ENCODE data around the gene CDH8. TPM values are rescaled to one million over a fixed set of nuclear protein-coding genes. Genes with fewer than 3 reads are reported as not detected.

The CDH8 gene
- total and polyA plus RNA-seq, 4 donors, result 0.02 to 3.1 (median 0.30) TPM

DNA sequence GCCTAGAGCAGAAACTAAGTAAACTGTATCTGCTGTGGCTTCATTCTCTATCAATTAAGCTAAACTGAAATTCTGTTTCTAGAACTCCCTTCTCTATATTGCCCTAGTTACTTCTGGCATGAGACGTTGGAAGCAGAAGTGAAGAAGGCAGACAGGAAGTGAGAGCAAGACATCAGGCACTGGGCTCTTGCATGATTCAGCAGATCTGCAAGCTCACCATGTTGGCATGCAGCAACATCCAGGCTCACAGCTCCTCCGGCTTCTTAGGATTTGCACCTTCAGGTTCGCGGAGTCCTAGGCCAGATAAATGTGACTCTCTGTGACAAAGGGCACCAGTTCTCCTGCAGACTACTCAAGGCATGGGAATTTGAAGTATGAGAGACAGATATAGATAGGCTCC, 148.3 kb downstream of the CDH8 start:
- 37 to 64% methylated on average over 4 of the region's 4 CpGs for WGBS, 2 donors
- no peaks in the 10 kb centered on the region for H3K27me3 ChIP-seq (ENCODE audit: control insufficient read depth in 3 of 3, insufficient read depth in 3 of 3, low read length in 2 of 3)
- no peak overlapping the region for H3K27ac ChIP-seq (ENCODE audit: low read depth in 1 of 2, low read length in 1 of 2)
- TF ChIP-seq CTCF (IDR thresholded peaks at IDR 0.05; ENCODE audit: control extremely low read depth, extremely low read depth), result no peak
- no peaks in the 10 kb centered on the region for H3K36me3 ChIP-seq (ENCODE audit: control insufficient read depth in 4 of 4, insufficient read depth in 4 of 4, low read length in 4 of 4)
- peak; percentile 27 for ATAC-seq (ENCODE audit: insufficient read depth, low FRiP score)
- H3K4me1 ChIP-seq (ENCODE audit: control insufficient read depth in 5 of 5, insufficient read depth in 5 of 5, low read length in 5 of 5), result no peaks in the 10 kb centered on the region
- no peak overlapping the region for H3K9ac ChIP-seq (ENCODE audit: insufficient read depth in 1 of 2, low read length in 2 of 2)
- DNase-seq, result peak in 1 of 3 donors; percentile 3
- H3K9me3 ChIP-seq (ENCODE audit: control insufficient read depth in 4 of 4, insufficient read depth in 3 of 4, low read length in 3 of 4), result no peaks in the 10 kb centered on the region
- H3K4me3 ChIP-seq, result no peak overlapping the region

- H3K36me3 ChIP-seq (ENCODE audit: control insufficient read depth in 4 of 4, insufficient read depth in 4 of 4, low read length in 4 of 4), result no peaks in the 10 kb centered on the region
- H3K27ac ChIP-seq (ENCODE audit: low read depth in 1 of 2, low read length in 1 of 2), result no peak overlapping the region
- ATAC-seq (ENCODE audit: insufficient read depth, low FRiP score) (no peak), DNase-seq (no peak)
- no peak for TF ChIP-seq CTCF (IDR thresholded peaks at IDR 0.05; ENCODE audit: control extremely low read depth, extremely low read depth)
- no peaks in the 10 kb centered on the region for H3K9me3 ChIP-seq (ENCODE audit: control insufficient read depth in 4 of 4, insufficient read depth in 3 of 4, low read length in 3 of 4)
- WGBS, 2 donors, result 76 to 85% methylated on average over 6 of the region's 6 CpGs
- H3K4me1 ChIP-seq (ENCODE audit: control insufficient read depth in 5 of 5, insufficient read depth in 5 of 5, low read length in 5 of 5), result no peaks in the 10 kb centered on the region
- no peak overlapping the region for H3K9ac ChIP-seq (ENCODE audit: insufficient read depth in 1 of 2, low read length in 2 of 2)
- H3K4me3 ChIP-seq, result no peak overlapping the region
- no peaks in the 10 kb centered on the region for H3K27me3 ChIP-seq (ENCODE audit: control insufficient read depth in 3 of 3, insufficient read depth in 3 of 3, low read length in 2 of 3)
Observed at GRCh38 chr16:61885343-61885742, 150.9 kb downstream of the CDH8 start.

DNA sequence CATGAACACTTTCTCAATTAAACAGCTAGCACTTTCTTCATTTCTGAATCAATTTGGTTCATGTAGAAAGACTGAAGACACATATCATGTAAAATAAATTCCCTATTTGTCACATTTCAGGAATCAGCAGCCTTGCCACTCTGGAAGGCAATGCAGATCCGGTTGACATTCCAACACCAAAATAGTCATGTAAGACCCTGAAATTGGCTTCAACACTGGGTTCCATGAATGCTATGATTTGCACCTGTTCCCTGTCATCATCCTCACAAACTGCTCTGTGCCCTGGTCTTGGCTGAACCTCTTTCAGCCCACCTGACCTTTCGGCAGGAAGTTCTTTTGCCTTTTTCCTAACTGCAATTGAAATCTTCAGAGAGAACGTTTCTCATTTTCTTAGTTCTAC, 156.9 kb downstream of the CDH8 start:
- H3K27ac ChIP-seq (ENCODE audit: low read depth in 1 of 2, low read length in 1 of 2), result no peak overlapping the region
- 92 to 93% methylated on average over 3 of the region's 3 CpGs for WGBS, 2 donors
- H3K4me1 ChIP-seq (ENCODE audit: control insufficient read depth in 5 of 5, insufficient read depth in 5 of 5, low read length in 5 of 5), result no peaks in the 10 kb centered on the region
- no peak overlapping the region for H3K4me3 ChIP-seq
- no peaks in the 10 kb centered on the region for H3K36me3 ChIP-seq (ENCODE audit: control insufficient read depth in 4 of 4, insufficient read depth in 4 of 4, low read length in 4 of 4)
- H3K9me3 ChIP-seq (ENCODE audit: control insufficient read depth in 4 of 4, insufficient read depth in 3 of 4, low read length in 3 of 4), result peaks cover 0 to 3% (median 0%) of the 10 kb centered on the region in 4 donors
- ATAC-seq (ENCODE audit: insufficient read depth, low FRiP score), result no peak
- DNase-seq, result no peak
- no peak for TF ChIP-seq CTCF (IDR thresholded peaks at IDR 0.05; ENCODE audit: control extremely low read depth, extremely low read depth)
- no peak overlapping the region for H3K9ac ChIP-seq (ENCODE audit: insufficient read depth in 1 of 2, low read length in 2 of 2)
- no peaks in the 10 kb centered on the region for H3K27me3 ChIP-seq (ENCODE audit: control insufficient read depth in 3 of 3, insufficient read depth in 3 of 3, low read length in 2 of 3)

- Histone ChIP-seq H3K4me3 (no peak overlapping the region), H3K4me1 (ENCODE audit: control insufficient read depth in 5 of 5, insufficient read depth in 5 of 5, low read length in 5 of 5) (no peaks in the 10 kb centered on the region), H3K9me3 (ENCODE audit: control insufficient read depth in 4 of 4, insufficient read depth in 3 of 4, low read length in 3 of 4) (peaks cover 0 to 3% (median 0%) of the 10 kb centered on the region in 4 donors), H3K36me3 (ENCODE audit: control insufficient read depth in 4 of 4, insufficient read depth in 4 of 4, low read length in 4 of 4) (no peaks in the 10 kb centered on the region), H3K9ac (ENCODE audit: insufficient read depth in 1 of 2, low read length in 2 of 2) (no peak overlapping the region), H3K27ac (ENCODE audit: low read depth in 1 of 2, low read length in 1 of 2) (no peak overlapping the region), H3K27me3 (ENCODE audit: control insufficient read depth in 3 of 3, insufficient read depth in 3 of 3, low read length in 2 of 3) (no peaks in the 10 kb centered on the region)
- peak in 1 of 3 donors; percentile 1 for DNase-seq
- ATAC-seq (ENCODE audit: insufficient read depth, low FRiP score), result no peak
- TF ChIP-seq CTCF (IDR thresholded peaks at IDR 0.05; ENCODE audit: control extremely low read depth, extremely low read depth), result no peak
- WGBS, 2 donors, result 91 to 94% methylated on average over 1 of the region's 1 CpG
Observed at GRCh38 chr16:61877436-61877835, 158.8 kb downstream of the CDH8 start.
